HG03280 (cell line): Measurements from ENCODE around the gene GNE.
"Not testable (repeated sequence)": the region's sequence is repeated elsewhere in the genome, so short reads cannot be mapped to it uniquely, and the experiment has no call there.

Experiments
- ATAC-seq: cut with Tn5 transposase; IDR thresholded peaks from one replicate; pipeline ENCODE4 v1.9.1; 2021; ENCODE audit warnings: mild to moderate bottlenecking, moderate library complexity; ENCODE audit not compliant: unreplicated experiment

The GNE gene, protein sequence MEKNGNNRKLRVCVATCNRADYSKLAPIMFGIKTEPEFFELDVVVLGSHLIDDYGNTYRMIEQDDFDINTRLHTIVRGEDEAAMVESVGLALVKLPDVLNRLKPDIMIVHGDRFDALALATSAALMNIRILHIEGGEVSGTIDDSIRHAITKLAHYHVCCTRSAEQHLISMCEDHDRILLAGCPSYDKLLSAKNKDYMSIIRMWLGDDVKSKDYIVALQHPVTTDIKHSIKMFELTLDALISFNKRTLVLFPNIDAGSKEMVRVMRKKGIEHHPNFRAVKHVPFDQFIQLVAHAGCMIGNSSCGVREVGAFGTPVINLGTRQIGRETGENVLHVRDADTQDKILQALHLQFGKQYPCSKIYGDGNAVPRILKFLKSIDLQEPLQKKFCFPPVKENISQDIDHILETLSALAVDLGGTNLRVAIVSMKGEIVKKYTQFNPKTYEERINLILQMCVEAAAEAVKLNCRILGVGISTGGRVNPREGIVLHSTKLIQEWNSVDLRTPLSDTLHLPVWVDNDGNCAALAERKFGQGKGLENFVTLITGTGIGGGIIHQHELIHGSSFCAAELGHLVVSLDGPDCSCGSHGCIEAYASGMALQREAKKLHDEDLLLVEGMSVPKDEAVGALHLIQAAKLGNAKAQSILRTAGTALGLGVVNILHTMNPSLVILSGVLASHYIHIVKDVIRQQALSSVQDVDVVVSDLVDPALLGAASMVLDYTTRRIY

DNA sequence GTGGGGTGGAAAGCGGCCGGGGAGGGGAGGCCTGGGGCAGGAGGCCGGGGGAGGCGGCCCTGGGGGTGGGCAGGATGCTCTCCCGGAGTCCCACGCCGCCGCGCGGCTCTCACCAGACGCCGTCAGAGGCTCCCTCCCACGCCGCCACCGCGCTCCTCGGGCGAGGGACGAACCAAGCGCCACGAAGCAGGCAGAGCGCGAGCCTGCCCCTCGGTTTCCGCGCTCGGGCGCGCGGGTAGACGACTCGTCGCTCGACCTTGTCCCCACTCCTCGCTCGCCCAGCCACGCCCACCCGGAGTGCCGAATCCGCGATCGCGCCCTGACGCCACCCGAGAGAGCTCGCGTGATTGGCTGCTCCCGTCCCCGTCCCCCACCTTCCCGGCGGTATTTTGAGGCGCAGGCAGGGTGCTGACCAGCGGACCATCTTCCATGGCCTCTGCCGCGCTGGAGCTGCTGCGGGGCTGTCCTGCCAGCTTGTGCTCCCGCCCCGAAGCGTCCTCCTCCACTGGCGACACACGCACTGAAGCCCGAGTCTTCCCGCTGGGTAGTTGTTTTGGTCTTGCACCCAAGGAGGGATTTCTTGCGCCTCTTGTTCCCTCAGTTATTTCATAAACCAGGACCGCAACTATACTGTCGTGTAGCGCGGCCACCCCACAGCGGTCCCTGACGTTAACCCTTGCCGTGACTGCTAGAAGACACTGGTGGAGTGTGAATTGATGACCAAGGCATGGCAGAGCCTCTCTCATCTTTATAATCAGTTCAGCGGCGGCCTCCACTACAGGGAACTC, at the start of gene GNE:
Gene GNE, minus strand, starts transcription at position 241 of the 788 bp plus-strand sequence. CDS start 9,093 bp downstream, outside the sequence.
- peak; percentile 88 for ATAC-seq

DNA sequence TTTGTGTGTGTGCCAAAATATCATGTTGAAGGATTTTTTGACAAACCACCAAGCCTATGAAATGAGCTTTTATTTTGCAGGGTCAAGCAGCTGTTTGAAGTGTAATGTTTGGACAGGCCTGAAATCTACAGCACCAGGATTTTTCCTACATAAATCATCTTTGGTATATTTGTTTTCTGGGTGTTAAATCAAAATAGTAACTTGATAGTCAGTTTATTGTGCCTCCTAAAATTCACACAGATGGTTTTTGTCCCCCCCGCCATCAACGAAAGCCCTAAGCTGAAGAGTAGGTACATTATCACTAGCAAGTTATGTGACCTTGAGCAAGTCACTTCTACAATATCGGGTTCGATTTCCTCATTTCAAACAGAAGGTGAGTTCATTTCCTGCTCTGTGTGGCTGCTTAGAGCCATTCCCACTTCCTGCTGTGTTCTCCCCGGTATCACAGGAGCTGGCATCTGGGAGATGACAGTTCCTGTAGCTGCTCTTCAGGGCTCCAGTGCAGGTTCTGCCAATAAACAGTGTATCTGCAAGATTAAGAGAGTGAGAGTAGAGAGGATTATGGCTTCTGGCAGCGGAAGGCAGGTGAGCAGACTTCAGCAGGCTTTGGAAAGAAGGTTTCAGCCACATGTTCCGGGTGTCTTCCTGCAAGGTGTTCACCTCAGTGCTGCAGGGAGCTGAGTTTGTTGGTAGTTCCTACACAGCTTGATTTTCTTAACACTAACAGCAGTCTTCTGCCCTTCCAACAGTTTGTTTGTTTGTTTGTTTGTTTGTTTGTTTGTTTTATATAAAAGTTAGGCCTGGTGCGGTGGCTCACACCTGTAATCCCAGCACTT, 48.4 kb upstream of the GNE start:
- no peak for ATAC-seq

DNA sequence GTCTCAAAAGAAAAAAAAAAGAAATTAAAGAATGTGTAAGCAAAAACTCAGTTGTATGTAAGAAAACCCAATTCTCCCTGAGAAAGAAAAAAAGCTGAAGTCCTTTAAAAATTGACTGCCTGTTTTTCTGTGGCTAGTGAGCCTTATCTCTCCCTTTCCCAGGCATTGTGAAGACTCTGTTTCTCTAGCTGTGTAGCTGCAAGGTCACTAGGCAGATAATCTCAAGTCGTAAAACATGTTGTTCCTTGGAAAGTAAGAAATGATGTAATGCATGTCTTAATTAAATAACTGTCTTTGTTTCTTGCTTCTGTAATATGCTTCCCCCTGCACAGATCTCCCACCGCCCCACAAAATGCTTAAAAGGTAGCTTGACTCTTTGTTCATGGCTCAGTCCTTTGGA, 46.1 kb upstream of the GNE start:
- not testable (repeated sequence) for ATAC-seq

DNA sequence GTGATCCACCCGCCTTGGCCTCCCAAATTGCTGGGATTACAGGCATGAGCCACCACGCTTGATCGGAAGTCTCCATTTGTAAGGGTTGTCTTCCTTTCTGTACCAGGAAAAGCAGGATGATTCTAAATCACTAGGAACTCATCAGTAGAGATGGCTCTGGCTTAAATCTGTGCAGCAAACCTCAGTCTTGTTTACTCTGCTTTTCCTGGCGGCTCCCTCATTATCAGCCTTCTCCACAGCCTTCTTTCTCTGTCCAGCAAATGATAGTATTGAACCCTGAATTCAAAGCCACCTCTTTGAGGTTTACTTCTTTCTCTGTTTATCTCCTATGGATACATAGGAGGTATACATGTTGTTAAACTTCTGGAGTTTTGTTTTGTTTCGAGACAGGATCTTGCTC, 43.0 kb upstream of the GNE start:
- no peak for ATAC-seq

DNA sequence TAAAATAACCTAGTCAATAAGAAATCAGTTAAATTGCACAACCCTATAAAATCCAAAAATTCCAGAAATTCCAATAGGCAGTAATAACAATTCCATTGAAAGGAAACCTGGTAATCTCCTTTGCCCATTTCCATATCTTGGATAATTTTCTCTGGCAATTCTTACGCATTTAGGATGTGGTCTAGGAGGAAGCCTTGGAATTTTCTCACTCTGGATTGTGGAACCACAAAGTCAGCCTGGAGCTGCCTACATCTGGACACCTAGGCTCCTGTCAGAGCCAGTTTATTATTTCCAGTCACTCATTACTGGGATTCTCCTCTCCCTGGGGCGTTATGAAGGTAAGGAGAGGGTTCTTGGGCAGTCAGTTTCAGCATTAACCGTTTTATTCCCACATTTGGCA, 40.3 kb upstream of the GNE start:
- no peak for ATAC-seq

DNA sequence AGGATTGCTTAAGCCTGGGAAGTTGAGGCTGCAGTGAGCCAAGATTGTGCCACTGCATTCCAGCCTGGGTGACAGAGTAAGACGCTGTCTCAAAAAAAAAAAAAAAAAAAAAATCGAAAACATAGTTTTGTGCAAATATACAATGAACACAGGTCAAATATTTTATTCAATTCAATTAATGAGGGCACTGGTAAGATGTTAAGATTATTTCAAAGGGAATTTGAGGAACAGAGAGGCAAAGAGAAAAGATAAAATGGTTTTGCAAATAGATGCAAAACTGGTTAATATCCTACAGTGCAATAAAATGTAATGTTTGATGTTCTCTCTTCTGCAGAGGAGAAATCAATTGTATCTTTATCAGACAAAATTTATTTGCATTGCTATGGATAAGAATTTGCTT, 39.5 kb upstream of the GNE start:
- ATAC-seq: no peak

DNA sequence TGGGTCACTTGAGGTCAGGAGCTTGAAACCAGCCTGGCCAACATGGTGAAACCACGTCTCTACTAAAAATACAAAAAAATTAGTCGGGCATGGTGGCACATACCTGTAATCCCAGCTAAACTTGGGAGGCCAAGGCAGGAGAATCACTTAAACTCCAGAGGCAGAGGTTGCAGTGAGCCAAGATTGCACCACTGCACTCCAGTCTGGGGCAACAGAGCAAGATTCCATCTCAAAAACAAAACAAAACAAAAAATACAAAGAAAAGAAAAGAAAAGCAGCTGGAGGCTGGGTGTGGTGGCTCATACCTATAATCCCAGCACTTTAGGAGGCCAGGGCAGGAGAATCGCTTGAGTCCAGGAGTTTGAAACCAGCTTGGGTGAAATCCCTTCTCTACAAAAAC, 36.7 kb upstream of the GNE start:
- not testable (repeated sequence) for ATAC-seq

DNA sequence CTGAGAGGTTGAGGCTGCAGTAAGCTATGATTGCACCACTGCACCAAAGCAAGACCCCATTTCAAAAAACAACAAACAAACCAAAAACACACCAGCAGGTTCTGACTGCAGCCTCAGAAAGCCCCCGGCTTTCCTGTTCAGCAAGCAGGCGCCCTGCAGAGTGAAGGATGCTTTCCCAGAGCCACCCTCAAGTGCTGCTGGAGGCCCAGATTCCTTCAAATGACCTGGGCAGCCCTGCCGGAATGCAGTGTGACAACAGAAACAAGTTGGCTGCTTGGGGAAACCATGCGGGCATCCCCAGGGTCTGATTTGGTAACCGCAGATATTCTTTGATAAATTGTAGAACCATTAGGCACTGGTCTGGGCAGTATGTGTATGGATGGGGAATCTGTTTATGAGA, 35.7 kb upstream of the GNE start:
- no peak for ATAC-seq

DNA sequence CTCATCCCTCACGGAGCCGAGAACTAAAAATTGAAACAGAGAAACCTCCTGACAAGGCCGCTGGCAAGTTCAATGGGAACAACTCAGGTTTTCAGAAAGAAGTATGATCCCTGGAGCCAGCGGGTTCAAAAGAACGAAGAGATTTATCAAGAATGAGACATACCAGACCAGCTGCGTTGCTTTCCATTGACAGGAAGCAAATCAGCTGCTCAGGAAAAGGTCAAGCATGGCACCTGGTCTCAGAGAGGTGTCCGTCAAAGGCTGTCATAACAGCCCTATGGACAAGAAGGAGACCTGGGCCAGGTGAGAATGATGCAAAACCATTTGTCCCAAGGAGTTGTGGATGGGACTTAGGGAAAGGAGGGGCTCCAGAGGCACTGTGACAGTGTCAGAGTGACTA, 34.9 kb upstream of the GNE start:
- no peak for ATAC-seq

DNA sequence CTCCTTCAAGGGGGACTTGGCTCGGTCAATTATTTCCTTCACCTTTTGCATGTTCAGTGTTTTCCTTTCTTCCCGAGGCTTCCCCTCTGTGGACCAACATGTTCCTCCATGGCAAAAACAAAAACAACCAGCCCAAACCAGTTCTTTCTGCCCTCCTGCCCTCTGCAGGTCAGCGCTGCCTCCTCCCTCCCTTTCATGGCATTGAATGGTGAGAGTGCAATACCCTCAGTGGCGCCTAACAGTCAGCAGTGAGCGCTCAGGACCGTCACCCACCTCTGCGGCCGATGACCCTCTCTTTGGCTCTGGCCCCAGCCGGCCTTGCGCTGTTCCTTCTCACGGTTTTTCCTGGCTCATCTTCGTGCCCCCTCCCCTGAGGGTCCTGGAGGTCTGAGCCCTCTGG, 34.4 kb upstream of the GNE start:
- ATAC-seq: no peak

DNA sequence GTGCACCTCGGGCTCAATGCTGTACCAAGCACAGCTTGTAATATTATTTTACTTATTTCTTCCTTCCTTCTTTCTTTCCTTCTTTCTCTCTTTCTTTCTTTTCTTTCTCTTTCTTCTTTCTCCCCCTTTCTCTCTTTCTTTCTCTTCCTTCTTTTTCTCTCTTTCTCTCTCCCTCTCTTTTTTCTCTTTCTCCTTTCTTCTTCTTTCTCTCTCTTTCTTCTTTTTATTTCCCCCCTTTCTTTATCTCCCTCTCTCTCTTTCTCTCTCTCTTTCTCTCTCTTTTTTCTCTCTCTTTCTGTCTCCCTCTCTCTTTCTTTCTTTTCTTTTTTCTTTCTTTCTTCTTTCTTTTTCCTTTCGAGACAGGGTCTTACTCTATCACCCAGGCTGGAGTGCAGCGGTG, 32.7 kb upstream of the GNE start:
- ATAC-seq: no peak

DNA sequence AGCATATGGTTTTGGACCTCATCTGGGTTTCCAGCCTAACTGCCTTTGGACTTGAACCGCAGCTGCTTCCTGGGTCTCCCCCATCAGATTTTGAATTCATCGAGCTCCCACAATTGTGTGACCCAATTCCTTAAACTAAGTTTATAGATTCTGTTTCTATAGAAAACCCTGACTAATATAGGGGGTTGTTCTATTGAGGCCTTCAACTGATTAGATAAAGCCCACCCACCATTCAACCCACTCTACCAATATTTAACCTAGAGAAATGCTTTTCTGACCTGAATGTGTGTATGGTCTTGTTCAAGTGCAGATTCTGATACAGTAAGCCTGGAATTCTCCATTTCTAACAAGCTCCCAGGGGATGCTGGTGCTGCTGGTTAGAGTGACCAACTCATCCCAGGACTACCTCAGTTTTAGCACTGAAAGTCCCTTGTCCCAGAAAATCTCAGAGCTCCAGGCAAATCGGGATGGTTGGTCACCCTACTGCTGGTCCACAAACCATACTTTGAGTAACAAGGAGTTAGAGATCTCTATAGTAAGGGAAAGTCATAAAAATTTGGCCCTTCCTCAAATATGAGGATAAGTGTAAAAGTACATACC, 31.7 kb upstream of the GNE start:
- no peak for ATAC-seq

DNA sequence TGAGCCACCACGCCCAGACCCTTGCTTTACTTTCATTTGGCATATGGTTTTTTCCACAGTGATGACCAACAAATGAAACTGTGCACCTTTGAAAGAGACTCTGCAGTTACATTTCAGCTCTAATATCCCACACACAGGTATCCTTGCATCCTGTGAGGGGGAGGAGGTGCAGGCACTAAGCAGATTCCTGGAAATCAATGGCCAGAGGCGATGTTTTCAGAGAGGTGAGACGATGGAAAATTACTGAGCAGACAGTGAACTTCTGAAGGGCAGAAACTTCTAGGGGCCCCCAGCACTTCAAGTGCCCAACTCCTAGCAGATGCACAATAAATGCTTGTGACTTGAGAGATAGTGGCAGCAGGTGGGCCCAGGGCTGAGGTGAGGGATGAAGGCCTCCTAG, 29.8 kb upstream of the GNE start:
- ATAC-seq: no peak

DNA sequence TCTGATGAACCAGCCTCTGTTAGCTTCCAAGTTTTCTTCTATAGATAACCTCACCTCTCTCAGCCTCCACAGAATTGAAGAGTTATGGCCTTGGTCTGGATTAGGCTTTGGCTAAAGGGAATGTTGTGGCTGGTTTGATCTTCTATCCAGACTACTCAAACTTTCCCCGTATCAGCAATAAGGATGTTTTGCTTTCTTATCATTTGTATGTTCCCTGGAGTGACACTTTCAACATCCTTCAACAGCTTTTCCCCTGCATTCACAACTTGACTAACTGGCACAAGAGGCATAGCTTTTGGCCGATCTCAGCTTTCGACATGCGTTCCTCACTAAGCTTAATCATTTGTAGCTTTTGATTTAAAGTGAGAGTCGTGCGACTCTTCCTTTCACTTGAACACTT, 28.1 kb upstream of the GNE start:
- ATAC-seq: no peak

DNA sequence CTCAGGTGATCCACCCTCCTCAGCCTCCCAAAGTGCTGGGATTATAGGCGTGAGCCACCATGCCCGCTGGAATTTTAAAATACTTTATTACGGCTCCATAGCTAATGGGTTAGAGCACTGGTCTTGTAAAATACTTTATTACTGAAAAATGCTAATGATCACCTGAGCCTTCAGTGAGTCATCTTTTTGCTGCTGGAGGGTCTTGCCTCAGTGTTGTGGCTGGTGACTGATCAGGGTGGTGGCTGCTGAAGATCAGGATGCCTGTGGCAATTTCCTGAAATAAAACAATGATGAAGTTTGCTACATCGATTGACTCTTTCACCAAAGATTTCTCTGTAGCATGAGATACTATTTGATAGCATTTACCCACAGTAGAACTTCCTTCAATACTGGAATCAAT, 26.0 kb upstream of the GNE start:
- ATAC-seq: no peak

DNA sequence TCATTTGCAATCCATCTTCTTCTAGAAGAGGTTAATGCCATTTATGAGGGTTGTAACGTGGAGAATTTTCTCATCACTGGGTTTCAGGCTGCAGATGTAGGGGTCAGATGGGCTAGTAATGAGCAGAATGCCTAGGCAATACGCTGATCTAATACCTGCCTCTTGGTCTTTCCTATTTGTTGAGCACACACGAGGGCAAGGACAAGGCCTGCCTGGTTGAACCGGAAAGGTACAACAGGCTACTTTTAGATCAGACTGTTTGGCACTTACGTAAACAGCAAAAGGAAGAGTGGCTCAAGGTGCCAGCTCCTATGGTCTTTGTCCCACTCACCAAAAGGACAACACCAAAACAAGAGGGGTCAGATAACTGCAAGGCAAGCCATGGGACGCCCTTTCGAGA, 24.0 kb upstream of the GNE start:
- ATAC-seq: no peak

DNA sequence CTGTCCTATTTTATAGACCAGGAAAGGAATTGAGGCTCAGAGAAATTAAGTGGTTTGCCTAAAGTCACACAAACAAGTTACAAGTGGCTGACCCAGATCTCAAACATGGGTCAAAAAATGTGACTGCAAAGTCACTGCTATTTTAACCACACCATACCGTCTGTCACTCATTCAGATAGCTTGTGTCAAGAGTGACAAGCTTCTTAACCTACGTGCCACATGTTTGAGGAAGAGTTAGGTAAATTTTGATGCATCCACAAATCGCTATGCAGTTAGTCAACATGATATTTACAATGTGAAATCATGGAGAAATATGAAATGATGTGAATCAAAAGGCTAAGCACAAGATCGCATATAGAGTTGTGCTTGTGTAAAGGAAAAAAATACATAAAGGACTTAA, 22.7 kb upstream of the GNE start:
- no peak for ATAC-seq

DNA sequence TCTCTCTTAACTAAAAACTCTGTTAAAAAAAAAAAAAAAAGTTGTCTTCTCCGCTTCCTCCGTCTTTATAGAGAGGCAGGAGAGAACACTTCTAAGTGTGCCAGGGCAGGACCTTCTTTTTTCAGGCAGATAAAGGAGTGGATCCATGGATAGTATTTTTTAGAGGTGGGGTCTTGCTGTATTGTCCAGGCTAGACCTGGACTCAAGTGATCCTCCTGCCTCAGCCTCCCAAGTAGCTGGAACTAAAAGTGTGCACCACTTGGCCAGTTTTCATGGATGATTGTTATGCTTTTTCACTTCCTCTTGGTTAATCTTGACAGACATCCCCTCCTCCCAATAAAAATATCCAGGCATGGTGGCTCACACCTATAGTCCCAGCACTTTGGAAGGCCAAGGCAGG, 20.0 kb upstream of the GNE start:
- no peak for ATAC-seq

DNA sequence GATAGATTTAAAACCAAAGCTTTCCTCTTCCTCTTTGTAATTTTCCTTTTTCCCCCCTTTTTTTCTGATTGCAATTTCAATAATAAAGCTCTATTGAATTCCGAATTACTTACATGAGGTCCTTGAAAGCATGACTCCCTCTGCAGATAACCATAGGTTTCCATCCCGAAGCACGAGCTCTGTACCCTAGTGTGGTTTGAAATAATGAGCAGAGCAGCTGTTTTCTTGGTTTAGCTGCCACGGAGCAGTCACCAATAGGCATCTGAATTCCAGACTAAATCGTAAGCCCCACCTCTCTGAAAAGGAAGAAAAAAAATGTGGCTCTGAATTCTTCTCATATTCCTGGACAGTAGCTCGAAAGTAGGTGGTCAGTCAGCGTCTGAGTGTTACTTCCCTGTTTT, 18.5 kb upstream of the GNE start:
- ATAC-seq: no peak

DNA sequence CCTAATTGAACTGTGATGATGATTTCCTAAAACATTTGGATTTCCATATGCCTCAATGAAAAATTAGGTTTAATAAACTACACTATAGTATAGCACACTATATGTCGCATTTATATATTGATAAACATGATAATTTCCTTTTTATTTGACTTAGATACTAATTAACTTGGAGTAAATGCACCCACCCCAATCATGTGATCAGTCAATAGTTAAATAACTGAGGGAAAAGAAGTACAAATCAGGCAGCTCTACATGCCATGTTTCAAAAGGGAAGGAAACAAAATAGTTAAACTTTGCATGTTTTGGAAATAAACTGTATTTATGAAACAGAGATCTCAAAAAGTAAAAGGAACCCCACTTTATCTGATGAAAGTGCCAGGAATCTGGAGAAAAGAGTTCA, 18.0 kb upstream of the GNE start:
- ATAC-seq: no peak
